Smooth muscle cell (in vitro differentiated cells): Measurements from ENCODE around the gene KRT83. TPM values are rescaled to one million over a fixed set of nuclear protein-coding genes. Genes with fewer than 3 reads are reported as not detected.

Experiments
- DNase-seq: peaks from one replicate; lab custom pipeline; 2025; ENCODE audit not compliant: unreplicated experiment; lab: John Stamatoyannopoulos, UW
- H2AFZ ChIP-seq: fragments of 200-600 bp; sonication (generic); 2 replicates; pipeline ENCODE4 v1.6.0; 2016; ENCODE audit warnings: antibody characterized with exemption, low read depth, mild to moderate bottlenecking
- H3F3A ChIP-seq: fragments of 200-600 bp; sonication (generic); 2 replicates; pipeline ENCODE4 v1.6.0; 2017; ENCODE audit warnings: antibody characterized with exemption, low read depth
- H3K27ac ChIP-seq: fragments of 200-600 bp; sonication (generic); 2 replicates; pipeline ENCODE4 v1.5.1; 2016; ENCODE audit warnings: low read depth, mild to moderate bottlenecking
- H3K27me3 ChIP-seq: fragments of 200-600 bp; sonication (generic); 2 replicates; pipeline ENCODE4 v1.6.1; 2016; ENCODE audit warnings: low read depth, mild to moderate bottlenecking
- H3K36me3 ChIP-seq: fragments of 200-600 bp; sonication (generic); 2 replicates; pipeline ENCODE4 v1.5.1; 2016; ENCODE audit warnings: low read depth
- H3K4me1 ChIP-seq: fragments of 200-600 bp; sonication (generic); 2 replicates; pipeline ENCODE4 v1.5.1; 2016; ENCODE audit warnings: low read depth
- H3K4me2 ChIP-seq: fragments of 200-600 bp; sonication (generic); 2 replicates; pipeline ENCODE4 v1.6.0; 2016; ENCODE audit warnings: mild to moderate bottlenecking
- H3K4me3 ChIP-seq: fragments of 200-600 bp; sonication (generic); 2 replicates; pipeline ENCODE4 v1.5.1; 2016; ENCODE audit warnings: mild to moderate bottlenecking
- H3K79me2 ChIP-seq: fragments of 200-600 bp; sonication (generic); 2 replicates; pipeline ENCODE4 v1.6.0; 2016; ENCODE audit warnings: low read depth, mild to moderate bottlenecking
- H3K9ac ChIP-seq: fragments of 200-600 bp; sonication (generic); 2 replicates; pipeline ENCODE4 v1.6.0; 2016; ENCODE audit warnings: low read depth
- H3K9me3 ChIP-seq: fragments of 200-600 bp; sonication (generic); replicated peaks from 2 replicates; pipeline ENCODE4 v1.5.1; 2016; ENCODE audit warnings: low read depth
- H4K20me1 ChIP-seq: fragments of 200-600 bp; sonication (generic); 2 replicates; pipeline ENCODE4 v1.6.0; 2016; ENCODE audit warnings: low read depth
- WGBS: methylation state at CpG from one replicate; pipeline ENCODE4 v1.1.7; 2016; ENCODE audit warnings: low lambda C conversion rate; 5-methylcytosine and 5-hydroxymethylcytosine counted together
- polyA plus RNA-seq: library from polyadenylated mRNA; unstranded; fragments of >200 nt; fragmentation: Nextera tagmentation; extraction: Ambion mirVana; gene quantifications from 2 replicates; pipeline ENCODE4 v1.2.1, GENCODE V29; 2016
- total RNA-seq: library from RNA; depleted of rRNA; stranded (reverse); fragments of >200 nt; gene quantifications from 2 replicates; pipeline ENCODE4 v1.2.3, GENCODE V29; 2014
- TF ChIP-seq, protein P1 (sequence below): fragments of 200-600 bp; sonication (generic); IDR thresholded peaks from 2 replicates; pipeline ENCODE4 v1.5.1; 2017; ENCODE audit warnings: borderline replicate concordance, mild to moderate bottlenecking, antibody characterized with exemption; ENCODE audit not compliant: insufficient read depth, poor library complexity, severe bottlenecking

The KRT83 gene
- total and polyA plus RNA-seq, 2 experiments from 2014 or later, result not detected

- Histone ChIP-seq H3K9me3 (no peaks in the 10 kb centered on the region), H2AFZ (no peak overlapping the region), H3K9ac (peak overlapping the region; percentile 63), H3K27ac (peak overlapping the region; percentile 87), H3K4me3 (no peak overlapping the region), H3K4me1 (peaks cover 23% of the 10 kb centered on the region), H4K20me1 (no peaks in the 10 kb centered on the region), H3K36me3 (no peaks in the 10 kb centered on the region), H3K27me3 (peaks cover 13% of the 10 kb centered on the region), H3K4me2 (peak overlapping the region; percentile 26), H3F3A (peaks cover 10% of the 10 kb centered on the region), H3K79me2 (no peaks in the 10 kb centered on the region)
- WGBS, result 79% methylated on average over 14 of the region's 14 CpGs
- TF ChIP-seq, protein P1, sequence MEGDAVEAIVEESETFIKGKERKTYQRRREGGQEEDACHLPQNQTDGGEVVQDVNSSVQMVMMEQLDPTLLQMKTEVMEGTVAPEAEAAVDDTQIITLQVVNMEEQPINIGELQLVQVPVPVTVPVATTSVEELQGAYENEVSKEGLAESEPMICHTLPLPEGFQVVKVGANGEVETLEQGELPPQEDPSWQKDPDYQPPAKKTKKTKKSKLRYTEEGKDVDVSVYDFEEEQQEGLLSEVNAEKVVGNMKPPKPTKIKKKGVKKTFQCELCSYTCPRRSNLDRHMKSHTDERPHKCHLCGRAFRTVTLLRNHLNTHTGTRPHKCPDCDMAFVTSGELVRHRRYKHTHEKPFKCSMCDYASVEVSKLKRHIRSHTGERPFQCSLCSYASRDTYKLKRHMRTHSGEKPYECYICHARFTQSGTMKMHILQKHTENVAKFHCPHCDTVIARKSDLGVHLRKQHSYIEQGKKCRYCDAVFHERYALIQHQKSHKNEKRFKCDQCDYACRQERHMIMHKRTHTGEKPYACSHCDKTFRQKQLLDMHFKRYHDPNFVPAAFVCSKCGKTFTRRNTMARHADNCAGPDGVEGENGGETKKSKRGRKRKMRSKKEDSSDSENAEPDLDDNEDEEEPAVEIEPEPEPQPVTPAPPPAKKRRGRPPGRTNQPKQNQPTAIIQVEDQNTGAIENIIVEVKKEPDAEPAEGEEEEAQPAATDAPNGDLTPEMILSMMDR, result no peak
- no peak for DNase-seq
Measured at GRCh38 chr12:52279422-52280318, 41.5 kb downstream of the KRT83 start.

DNA sequence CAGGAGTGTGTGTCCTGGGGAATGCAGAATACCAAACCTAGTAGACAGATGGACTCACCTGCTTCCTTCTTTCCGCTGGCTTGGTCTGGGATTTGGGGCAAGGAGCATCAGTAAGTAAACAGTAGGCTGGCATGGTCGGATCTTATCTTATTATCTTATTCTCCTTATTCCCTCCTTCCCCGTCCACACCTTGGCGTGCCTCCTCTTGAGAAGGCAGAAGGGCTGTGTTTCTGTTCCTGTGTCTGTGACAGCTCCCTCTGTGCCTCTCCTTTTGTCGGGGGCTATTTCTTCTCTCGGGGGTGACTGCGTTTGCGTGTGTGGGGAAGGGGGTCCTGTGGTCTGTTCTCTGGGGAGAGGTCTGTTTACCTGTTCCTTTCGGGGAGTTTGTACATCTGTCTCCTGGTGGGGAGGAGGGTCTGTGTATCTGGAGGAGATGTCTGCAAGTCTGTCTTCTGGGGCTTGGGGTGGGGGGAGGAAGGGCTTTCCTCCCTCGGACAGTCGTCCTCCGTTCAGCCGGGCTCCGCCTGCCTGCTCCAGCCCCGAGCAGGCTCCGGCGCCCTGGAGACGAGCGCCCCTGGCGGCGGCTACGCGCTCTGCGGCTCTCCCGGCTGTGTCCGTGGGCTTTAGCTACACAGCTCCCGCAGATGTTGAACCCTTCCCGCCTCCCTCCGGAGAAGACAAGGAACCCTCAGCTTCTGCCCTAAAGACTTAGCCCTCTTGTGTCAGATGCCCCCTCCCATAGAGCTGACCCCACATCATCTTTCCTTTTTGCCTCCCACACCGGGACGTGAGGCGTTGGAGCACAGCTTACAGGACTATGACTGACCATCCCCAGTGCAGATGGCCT is 42.4 kb downstream of the KRT83 start:
- Histone ChIP-seq H3K4me1 (peaks cover 23% of the 10 kb centered on the region), H3K27me3 (peaks cover 20% of the 10 kb centered on the region), H3K9ac (peak overlapping the region; percentile 40), H2AFZ (no peak overlapping the region), H3K36me3 (no peaks in the 10 kb centered on the region), H4K20me1 (no peaks in the 10 kb centered on the region), H3K4me2 (peak overlapping the region; percentile 73), H3K79me2 (no peaks in the 10 kb centered on the region), H3K9me3 (no peaks in the 10 kb centered on the region), H3K4me3 (peak overlapping the region; percentile 45), H3F3A (peaks cover 10% of the 10 kb centered on the region), H3K27ac (peak overlapping the region; percentile 87)
- TF ChIP-seq, protein P1, result peak; percentile 93
- 43% methylated on average over 17 of the region's 32 CpGs for WGBS
- peak; percentile 42 for DNase-seq

DNA sequence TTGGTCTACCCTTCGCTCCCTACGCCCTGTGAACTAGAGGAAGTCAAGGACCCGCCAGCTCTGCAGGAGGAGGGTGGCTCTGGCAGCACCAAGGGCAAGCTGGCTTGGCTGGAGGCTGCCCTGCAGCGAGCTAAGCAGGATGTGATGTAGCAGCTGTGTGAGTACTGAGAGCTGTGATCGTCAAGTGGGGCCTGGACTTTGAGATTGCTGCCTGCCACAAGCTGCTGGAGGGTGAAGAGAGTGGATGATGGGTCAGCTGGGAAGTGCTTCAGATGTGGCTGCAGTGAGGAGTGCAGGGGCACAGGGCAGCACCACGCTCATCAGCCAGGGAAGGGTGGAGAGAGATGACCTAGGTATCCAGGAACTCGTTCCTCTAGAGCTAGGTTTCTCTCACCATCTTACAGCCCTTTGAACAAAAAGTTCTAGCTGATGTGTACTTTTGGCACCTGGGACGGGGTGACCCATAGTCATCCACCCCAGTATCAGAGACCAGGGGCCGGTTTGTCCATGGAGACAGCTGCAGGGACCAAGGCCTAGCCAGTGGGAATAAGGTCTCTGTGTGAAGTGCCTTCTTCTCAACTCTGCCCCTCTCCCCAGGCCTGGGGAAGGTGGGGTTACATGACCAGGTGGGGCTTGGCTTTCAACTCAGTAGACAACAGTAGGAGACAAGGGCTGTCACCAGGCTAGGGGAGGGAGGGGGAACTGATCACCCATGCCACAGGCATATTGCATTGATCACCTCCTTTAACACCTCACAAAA is 43.5 kb downstream of the KRT83 start:
- peaks cover 10% of the 10 kb centered on the region for H3F3A ChIP-seq
- H3K4me1 ChIP-seq, result peaks cover 23% of the 10 kb centered on the region
- no peaks in the 10 kb centered on the region for H4K20me1 ChIP-seq
- no peaks in the 10 kb centered on the region for H3K79me2 ChIP-seq
- 90% methylated on average over 8 of the region's 9 CpGs for WGBS
- TF ChIP-seq, protein P1, result no peak
- no peak overlapping the region for H3K4me3 ChIP-seq
- no peak for DNase-seq
- H3K4me2 ChIP-seq, result no peak overlapping the region
- H2AFZ ChIP-seq, result no peak overlapping the region
- no peaks in the 10 kb centered on the region for H3K9me3 ChIP-seq
- H3K27ac ChIP-seq, result no peak overlapping the region
- H3K27me3 ChIP-seq, result peaks cover 31% of the 10 kb centered on the region
- no peaks in the 10 kb centered on the region for H3K36me3 ChIP-seq
- H3K9ac ChIP-seq, result no peak overlapping the region
